Neural crest cell (in vitro differentiated cells): Measurements from ENCODE around the gene NR2C2. TPM values are rescaled to one million over a fixed set of nuclear protein-coding genes. Genes with fewer than 3 reads are reported as not detected.
A peak's percentile ranks its signal among the peaks of the same experiment; 100 is the strongest.

Source experiments
- DNase-seq: peaks from one replicate; pipeline ENCODE4 v3.0.0; 2021; ENCODE audit warnings: low read depth, mixed read lengths, low spot score
- H3K27ac Mint-ChIP-seq: one replicate; pipeline ENCODE4 v1.8.0; 2021; ENCODE audit warnings: mild to moderate bottlenecking, mixed read lengths; ENCODE audit not compliant: unreplicated experiment
- H3K27me3 Mint-ChIP-seq: 2 replicates; pipeline ENCODE4 v1.8.0; 2021; ENCODE audit warnings: low read depth, mild to moderate bottlenecking, mixed read lengths
- H3K36me3 Mint-ChIP-seq: 2 replicates; pipeline ENCODE4 v1.8.0; 2021; ENCODE audit warnings: low read depth, mild to moderate bottlenecking, mixed read lengths
- H3K4me1 Mint-ChIP-seq: 2 replicates; pipeline ENCODE4 v1.8.0; 2021; ENCODE audit warnings: mixed read lengths
- H3K4me3 Mint-ChIP-seq: one replicate; pipeline ENCODE4 v1.8.0; 2021; ENCODE audit warnings: mild to moderate bottlenecking, mixed read lengths
- H3K9me3 Mint-ChIP-seq: 2 replicates; pipeline ENCODE4 v1.8.0; 2021; ENCODE audit warnings: mixed read lengths
- CTCF ChIP-seq: fragments of 200-600 bp; sonication (generic); conservative IDR thresholded peaks from 2 replicates; pipeline ENCODE4 v1.5.0; 2021; ENCODE audit warnings: antibody characterized with exemption, mild to moderate bottlenecking
- total RNA-seq: library from RNA; stranded (reverse); gene quantifications from 2 replicates; pipeline ENCODE4 v1.2.1, GENCODE V29; 2021

NR2C2 gene
- total RNA-seq, 1 donor from 2014 or later: 34.4 TPM

- Mint-ChIP-seq H3K36me3 (peaks cover 3% of the 10 kb centered on the region), H3K4me3 (peak overlapping the region; percentile 94), H3K27me3 (no peaks in the 10 kb centered on the region), H3K27ac (peak overlapping the region; percentile 79), H3K9me3 (no peaks in the 10 kb centered on the region), H3K4me1 (peaks cover 44% of the 10 kb centered on the region)
- no peak for TF ChIP-seq CTCF
- DNase-seq: no peak
Observed at GRCh38 chr3:14946739-14947099, 664 bp upstream of the NR2C2 start.

GRCh38 chr3:14947886-14948608, 664 bp downstream of the NR2C2 start:
- H3K27me3 Mint-ChIP-seq: no peaks in the 10 kb centered on the region
- peak overlapping the region; percentile 100 for H3K27ac Mint-ChIP-seq
- no peaks in the 10 kb centered on the region for H3K9me3 Mint-ChIP-seq
- H3K4me1 Mint-ChIP-seq: peaks cover 34% of the 10 kb centered on the region
- H3K4me3 Mint-ChIP-seq: peak overlapping the region; percentile 100
- peak; percentile 93 for DNase-seq
- peaks cover 3% of the 10 kb centered on the region for H3K36me3 Mint-ChIP-seq
- no peak for TF ChIP-seq CTCF

GRCh38 chr3:14948609-14949038, 1.2 kb downstream of the NR2C2 start:
- Mint-ChIP-seq H3K4me1 (peaks cover 30% of the 10 kb centered on the region), H3K9me3 (no peaks in the 10 kb centered on the region), H3K4me3 (peak overlapping the region; percentile 100), H3K27ac (peak overlapping the region; percentile 96), H3K36me3 (peaks cover 3% of the 10 kb centered on the region), H3K27me3 (no peaks in the 10 kb centered on the region)
- TF ChIP-seq CTCF: no peak
- no peak for DNase-seq

- peak overlapping the region; percentile 100 for H3K4me3 Mint-ChIP-seq
- H3K27me3 Mint-ChIP-seq: no peaks in the 10 kb centered on the region
- H3K4me1 Mint-ChIP-seq: peaks cover 30% of the 10 kb centered on the region
- DNase-seq: no peak
- peak overlapping the region; percentile 96 for H3K27ac Mint-ChIP-seq
- no peaks in the 10 kb centered on the region for H3K36me3 Mint-ChIP-seq
- TF ChIP-seq CTCF: no peak
- no peaks in the 10 kb centered on the region for H3K9me3 Mint-ChIP-seq
Observed at GRCh38 chr3:14949126-14949525, 1.7 kb downstream of the NR2C2 start.

- H3K27ac Mint-ChIP-seq: no peak overlapping the region
Observed at GRCh38 chr3:14950274-14950673, 2.9 kb downstream of the NR2C2 start.

More at GRCh38 chr3:14950274-14950673, 2.9 kb downstream of the NR2C2 start:
- Mint-ChIP-seq H3K27me3 (no peaks in the 10 kb centered on the region), H3K9me3 (no peaks in the 10 kb centered on the region), H3K36me3 (no peaks in the 10 kb centered on the region), H3K4me3 (peak overlapping the region; percentile 41), H3K4me1 (peaks cover 30% of the 10 kb centered on the region)
- no peak for DNase-seq
- TF ChIP-seq CTCF: no peak
